HepG2 (cell line): ENCODE measurements around the gene INAFM1. TPM values are rescaled to one million over a fixed set of nuclear protein-coding genes. Genes with fewer than 3 reads are reported as not detected.

Experiments used
- CBFB ChIP-seq: sonication (generic); formaldehyde crosslinking; IDR thresholded peaks from 2 replicates; pipeline ENCODE4 v1.4.0; 2020; ENCODE audit warnings: missing genetic modification reagents
- ERF ChIP-seq: IDR thresholded peaks from 2 replicates; pipeline ENCODE4 v1.6.1; 2018; ENCODE audit warnings: missing biosample characterization, missing genetic modification reagents
- HDAC1 ChIP-seq: sonication (generic); formaldehyde crosslinking; IDR thresholded peaks from 2 replicates; pipeline ENCODE4 v1.5.1; 2020; ENCODE audit warnings: mild to moderate bottlenecking, missing genetic modification reagents
- MIER3 ChIP-seq: IDR thresholded peaks from 2 replicates; pipeline ENCODE4 v1.6.1; 2016; ENCODE audit warnings: missing compliant biosample characterization, borderline replicate concordance
- MXD4 ChIP-seq: IDR thresholded peaks from 2 replicates; pipeline ENCODE4 v1.6.1; 2016; ENCODE audit warnings: mild to moderate bottlenecking, missing biosample characterization, missing genetic modification reagents
- PAF1 ChIP-seq: IDR thresholded peaks from 2 replicates; pipeline ENCODE4 v1.6.1; 2016; ENCODE audit warnings: missing genetic modification reagents, missing compliant biosample characterization
- PCBP1 ChIP-seq: fragments of 200-400 bp; formaldehyde crosslinking; IDR thresholded peaks from 2 replicates; pipeline ENCODE4 v1.6.1; 2017; ENCODE audit warnings: mild to moderate bottlenecking, low read depth, low read length, borderline replicate concordance
- POLR2A ChIP-seq, 2 experiments: IDR thresholded peaks; 2 replicates each; pipeline ENCODE4 v1.6.1; 2011; ENCODE audit warnings: low read depth in 2 of 2, low read length in 2 of 2, mild to moderate bottlenecking in 1 of 2, moderate library complexity in 1 of 2; ENCODE audit not compliant: insufficient read depth in 1 of 2
- PRPF4 ChIP-seq: fragments of 200-400 bp; formaldehyde crosslinking; IDR thresholded peaks from 2 replicates; pipeline ENCODE4 v1.6.1; 2016; ENCODE audit warnings: low read length, low read depth; ENCODE audit not compliant: poor library complexity, severe bottlenecking
- RBM39 ChIP-seq: fragments of 200-400 bp; formaldehyde crosslinking; IDR thresholded peaks from one replicate; pipeline ENCODE4 v1.6.1; 2018; ENCODE audit warnings: antibody characterized with exemption, mild to moderate bottlenecking, low read depth, low read length; ENCODE audit not compliant: poor library complexity, severe bottlenecking
- SOX5 ChIP-seq: IDR thresholded peaks from 2 replicates; pipeline ENCODE4 v1.6.1; 2016; ENCODE audit warnings: borderline replicate concordance
- TOE1 ChIP-seq: sonication (generic); formaldehyde crosslinking; IDR thresholded peaks from 2 replicates; pipeline ENCODE4 v1.4.0; 2020; ENCODE audit warnings: mild to moderate bottlenecking, missing genetic modification reagents
- ZFP90 ChIP-seq: sonication (generic); formaldehyde crosslinking; IDR thresholded peaks from 2 replicates; pipeline ENCODE4 v1.8.0; 2022; ENCODE audit warnings: missing genetic modification reagents, mild to moderate bottlenecking, inconsistent platforms, borderline replicate concordance
- ZMYM4 ChIP-seq: sonication (generic); formaldehyde crosslinking; IDR thresholded peaks from 2 replicates; pipeline ENCODE4 v1.8.1; 2023; ENCODE audit warnings: mild to moderate bottlenecking, missing genetic modification reagents
- ZNF12 ChIP-seq: sonication (generic); formaldehyde crosslinking; IDR thresholded peaks from 2 replicates; pipeline ENCODE4 v1.5.0; 2020; ENCODE audit warnings: missing genetic modification reagents
- ZNF143 ChIP-seq: sonication (generic); formaldehyde crosslinking; IDR thresholded peaks from 2 replicates; pipeline ENCODE4 v1.4.0; 2020; ENCODE audit warnings: missing genetic modification reagents
- ZNF180 ChIP-seq: sonication (generic); formaldehyde crosslinking; IDR thresholded peaks from 2 replicates; pipeline ENCODE4 v1.4.0; 2020; ENCODE audit warnings: low read depth, missing genetic modification reagents, borderline replicate concordance
- ZNF317 ChIP-seq: sonication (generic); formaldehyde crosslinking; IDR thresholded peaks from 2 replicates; pipeline ENCODE4 v1.5.0; 2020; ENCODE audit warnings: mild to moderate bottlenecking, missing genetic modification reagents
- ZNF460 ChIP-seq: sonication (generic); formaldehyde crosslinking; IDR thresholded peaks from 2 replicates; pipeline ENCODE4 v1.5.1; 2020; ENCODE audit warnings: missing genetic modification reagents, mild to moderate bottlenecking, borderline replicate concordance
- ZNF556 ChIP-seq: sonication (generic); formaldehyde crosslinking; IDR thresholded peaks from 2 replicates; pipeline ENCODE4 v1.4.0; 2020; ENCODE audit warnings: mild to moderate bottlenecking, missing genetic modification reagents, borderline replicate concordance
- ZNF563 ChIP-seq: sonication (generic); formaldehyde crosslinking; IDR thresholded peaks from 2 replicates; pipeline ENCODE4 v1.8.0; 2022; ENCODE audit warnings: mild to moderate bottlenecking, moderate library complexity, missing genetic modification reagents
- ZNF724P ChIP-seq: sonication (generic); formaldehyde crosslinking; IDR thresholded peaks from 2 replicates; pipeline ENCODE4 v1.8.0; 2022; ENCODE audit warnings: missing genetic modification reagents, borderline replicate concordance
- polyA plus RNA-seq, 8 experiments: library from polyadenylated mRNA; depleted of rRNA in 3 of 8; stranded (reverse) in 7 of 8; unstranded in 1 of 8; fragments of >200 nt; fragmentation: Illumina TruSeq in 4 of 8; extraction: Trizol in 4 of 8; gene quantifications; 2 replicates each; pipeline versions ENCODE4 v1.2.1 to v1.2.3, GENCODE V29; 2011 to 2016; ENCODE audit warnings: low read depth in 4 of 8, missing spikeins in 1 of 8, mixed read lengths in 1 of 8; ENCODE audit not compliant: insufficient read depth in 1 of 8
- total RNA-seq, 5 experiments: library from RNA; depleted of rRNA; stranded (reverse); fragments of >200 nt; fragmentation: Illumina TruSeq; extraction: Trizol; gene quantifications; 2 replicates each; pipeline ENCODE4 v1.2.3, GENCODE V29; 2016; ENCODE audit warnings: low read depth in 1 of 5
- TF ChIP-seq, protein P1 (sequence below): sonication (generic); formaldehyde crosslinking; conservative IDR thresholded peaks from 2 replicates; pipeline ENCODE4 v1.4.0; 2020; ENCODE audit warnings: mild to moderate bottlenecking, missing genetic modification reagents, moderate library complexity
- TF ChIP-seq, protein P2 (sequence below): sonication (generic); formaldehyde crosslinking; IDR thresholded peaks from 2 replicates; pipeline ENCODE4 v1.5.0; 2020; ENCODE audit warnings: mild to moderate bottlenecking, missing genetic modification reagents
- TF ChIP-seq, protein P3 (sequence below): sonication (generic); formaldehyde crosslinking; IDR thresholded peaks from 2 replicates; pipeline ENCODE4 v1.4.0; 2020; ENCODE audit warnings: missing genetic modification reagents

INAFM1 gene
- total and polyA plus RNA-seq, 2 of the 13 experiments (the other 11 are each of a cell fraction or from before 2014, with no cell fraction given), result 0.88 to 1.9 TPM

DNA sequence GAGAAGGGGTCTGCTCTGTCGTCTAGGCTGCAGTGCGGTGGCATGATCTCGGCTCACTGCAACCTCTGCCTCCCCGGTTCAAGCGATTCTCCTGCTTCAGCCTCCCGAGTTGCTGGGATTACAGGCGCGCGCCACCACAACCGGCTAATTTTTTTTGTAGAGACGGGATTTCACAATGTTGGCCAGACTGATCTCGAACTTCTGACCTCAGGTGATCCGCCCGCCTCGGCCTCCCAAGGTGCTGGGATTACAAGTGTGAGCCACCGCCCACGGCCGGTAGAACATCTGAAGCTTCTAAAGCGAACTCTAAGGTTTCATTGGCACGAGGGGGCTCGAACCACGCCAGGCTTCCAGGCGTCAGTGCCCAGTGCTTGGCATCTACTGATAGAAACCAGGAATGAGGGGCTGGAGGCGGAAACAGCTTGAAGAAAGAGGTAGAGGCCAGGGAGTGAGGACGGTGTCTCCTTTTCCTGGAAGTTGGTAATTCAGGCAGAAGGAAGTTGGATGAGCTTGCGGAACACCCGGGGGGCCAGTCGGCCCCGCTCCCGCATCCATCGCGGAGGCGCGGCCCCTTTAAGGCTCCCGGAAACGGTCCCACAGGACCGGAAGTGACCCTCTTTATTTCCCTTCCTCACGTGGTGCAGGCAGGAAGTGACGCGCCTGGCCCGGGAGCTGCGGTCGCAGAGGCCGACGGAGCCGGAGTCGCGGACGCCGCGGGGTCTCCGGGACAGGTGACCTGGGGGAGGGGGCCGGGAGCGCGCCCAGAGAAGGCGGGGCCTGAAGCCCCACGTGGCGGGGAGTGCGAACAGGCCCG is 18.6 kb upstream of the INAFM1 start, which contains the start of gene CCDC9 (continued):
- TF ChIP-seq ZNF12 (CRISPR knock-in tag) (no peak), HDAC1 (peak; percentile 79), RBM39 (no peak), ZNF724P (CRISPR knock-in tag) (0 out of 2 replicates have a peak, but pooled peaks have one; percentile 30), ERF (CRISPR knock-in tag) (peak; percentile 55; the same call in 1 of the 2 replicates), ZMYM4 (CRISPR knock-in tag) (peak; percentile 74), ZNF556 (CRISPR knock-in tag) (0 out of 2 replicates have a peak, but pooled peaks have one; percentile 12), TOE1 (CRISPR knock-in tag) (no peak), ZNF460 (CRISPR knock-in tag) (peak; percentile 97), MIER3 (0 out of 2 replicates have a peak, but pooled peaks have one; percentile 34), ZNF143 (peak; percentile 66), ZNF180 (CRISPR knock-in tag) (no peak), PCBP1 (0 out of 2 replicates have a peak, but pooled peaks have one; percentile 19), PRPF4 (no peak), POLR2A (IDR thresholded peaks at IDR 0.05; ENCODE audit: insufficient read depth in 1 of 2, low read depth in 2 of 2, low read length in 2 of 2) (peak; percentile 69 to 94), PAF1 (CRISPR knock-in tag) (no peak), SOX5 (CRISPR knock-in tag) (no peak), CBFB (CRISPR knock-in tag) (peak; percentile 83; the same call in 1 of the 2 replicates), ZFP90 (CRISPR knock-in tag) (peak; percentile 77), ZNF563 (peak; percentile 44; the same call in 1 of the 2 replicates), MXD4 (CRISPR knock-in tag) (no peak), ZNF317 (CRISPR knock-in tag) (no peak; the same call in 1 of the 2 replicates)
- TF ChIP-seq, protein P1, sequence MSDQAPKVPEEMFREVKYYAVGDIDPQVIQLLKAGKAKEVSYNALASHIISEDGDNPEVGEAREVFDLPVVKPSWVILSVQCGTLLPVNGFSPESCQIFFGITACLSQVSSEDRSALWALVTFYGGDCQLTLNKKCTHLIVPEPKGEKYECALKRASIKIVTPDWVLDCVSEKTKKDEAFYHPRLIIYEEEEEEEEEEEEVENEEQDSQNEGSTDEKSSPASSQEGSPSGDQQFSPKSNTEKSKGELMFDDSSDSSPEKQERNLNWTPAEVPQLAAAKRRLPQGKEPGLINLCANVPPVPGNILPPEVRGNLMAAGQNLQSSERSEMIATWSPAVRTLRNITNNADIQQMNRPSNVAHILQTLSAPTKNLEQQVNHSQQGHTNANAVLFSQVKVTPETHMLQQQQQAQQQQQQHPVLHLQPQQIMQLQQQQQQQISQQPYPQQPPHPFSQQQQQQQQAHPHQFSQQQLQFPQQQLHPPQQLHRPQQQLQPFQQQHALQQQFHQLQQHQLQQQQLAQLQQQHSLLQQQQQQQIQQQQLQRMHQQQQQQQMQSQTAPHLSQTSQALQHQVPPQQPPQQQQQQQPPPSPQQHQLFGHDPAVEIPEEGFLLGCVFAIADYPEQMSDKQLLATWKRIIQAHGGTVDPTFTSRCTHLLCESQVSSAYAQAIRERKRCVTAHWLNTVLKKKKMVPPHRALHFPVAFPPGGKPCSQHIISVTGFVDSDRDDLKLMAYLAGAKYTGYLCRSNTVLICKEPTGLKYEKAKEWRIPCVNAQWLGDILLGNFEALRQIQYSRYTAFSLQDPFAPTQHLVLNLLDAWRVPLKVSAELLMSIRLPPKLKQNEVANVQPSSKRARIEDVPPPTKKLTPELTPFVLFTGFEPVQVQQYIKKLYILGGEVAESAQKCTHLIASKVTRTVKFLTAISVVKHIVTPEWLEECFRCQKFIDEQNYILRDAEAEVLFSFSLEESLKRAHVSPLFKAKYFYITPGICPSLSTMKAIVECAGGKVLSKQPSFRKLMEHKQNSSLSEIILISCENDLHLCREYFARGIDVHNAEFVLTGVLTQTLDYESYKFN, result peak; percentile 60
- TF ChIP-seq, protein P2, sequence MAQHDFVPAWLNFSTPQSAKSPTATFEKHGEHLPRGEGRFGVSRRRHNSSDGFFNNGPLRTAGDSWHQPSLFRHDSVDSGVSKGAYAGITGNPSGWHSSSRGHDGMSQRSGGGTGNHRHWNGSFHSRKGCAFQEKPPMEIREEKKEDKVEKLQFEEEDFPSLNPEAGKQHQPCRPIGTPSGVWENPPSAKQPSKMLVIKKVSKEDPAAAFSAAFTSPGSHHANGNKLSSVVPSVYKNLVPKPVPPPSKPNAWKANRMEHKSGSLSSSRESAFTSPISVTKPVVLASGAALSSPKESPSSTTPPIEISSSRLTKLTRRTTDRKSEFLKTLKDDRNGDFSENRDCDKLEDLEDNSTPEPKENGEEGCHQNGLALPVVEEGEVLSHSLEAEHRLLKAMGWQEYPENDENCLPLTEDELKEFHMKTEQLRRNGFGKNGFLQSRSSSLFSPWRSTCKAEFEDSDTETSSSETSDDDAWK (CRISPR knock-in tag), result no peak
- TF ChIP-seq, protein P3, sequence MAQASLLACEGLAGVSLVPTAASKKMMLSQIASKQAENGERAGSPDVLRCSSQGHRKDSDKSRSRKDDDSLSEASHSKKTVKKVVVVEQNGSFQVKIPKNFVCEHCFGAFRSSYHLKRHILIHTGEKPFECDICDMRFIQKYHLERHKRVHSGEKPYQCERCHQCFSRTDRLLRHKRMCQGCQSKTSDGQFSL, result no peak
